Panc1 (cell line): ENCODE data around the gene SPATA16.
"Not testable (repeated sequence)": the region's sequence is repeated elsewhere in the genome, so short reads cannot be mapped to it uniquely, and the experiment has no call there.

ENCODE experiments used
- CTCF ChIP-seq: fragments of 450-650 bp; IDR thresholded peaks from 2 replicates; pipeline ENCODE4 v1.5.1; 2017; ENCODE audit warnings: mild to moderate bottlenecking
- POLR2AphosphoS5 ChIP-seq: IDR thresholded peaks from 2 replicates; pipeline ENCODE4 v1.6.1; 2012; ENCODE audit warnings: mild to moderate bottlenecking, low read depth, low read length, moderate library complexity
- SIN3A ChIP-seq: IDR thresholded peaks from 2 replicates; pipeline ENCODE4 v1.6.1; 2012; ENCODE audit warnings: low read depth, mild to moderate bottlenecking, low read length, moderate library complexity, borderline replicate concordance; ENCODE audit not compliant: insufficient read depth

GRCh38 chr3:173183022-173183421 is 42.0 kb upstream of the SPATA16 start:
- not testable (repeated sequence) for TF ChIP-seq SIN3A, CTCF, POLR2AphosphoS5
